SK-N-MC (cell line): ENCODE data around the gene UBE2D1.

ENCODE experiments used
- EZH2 ChIP-seq: fragments of 200-600 bp; sonication (generic); IDR thresholded peaks from one replicate; pipeline ENCODE4 v1.6.1; 2017; ENCODE audit warnings: antibody characterized with exemption
- FOXP2 ChIP-seq: optimal IDR thresholded peaks from 2 replicates; pipeline ENCODE3; 2011; ENCODE audit warnings: mild to moderate bottlenecking, moderate library complexity; ENCODE audit not compliant: insufficient read depth; ENCODE audit errors: extremely low read length, control extremely low read depth
- POLR2AphosphoS5 ChIP-seq: IDR thresholded peaks from 2 replicates; pipeline ENCODE4 v1.6.1; 2012; ENCODE audit warnings: mild to moderate bottlenecking, low read depth, low read length, borderline replicate concordance

DNA sequence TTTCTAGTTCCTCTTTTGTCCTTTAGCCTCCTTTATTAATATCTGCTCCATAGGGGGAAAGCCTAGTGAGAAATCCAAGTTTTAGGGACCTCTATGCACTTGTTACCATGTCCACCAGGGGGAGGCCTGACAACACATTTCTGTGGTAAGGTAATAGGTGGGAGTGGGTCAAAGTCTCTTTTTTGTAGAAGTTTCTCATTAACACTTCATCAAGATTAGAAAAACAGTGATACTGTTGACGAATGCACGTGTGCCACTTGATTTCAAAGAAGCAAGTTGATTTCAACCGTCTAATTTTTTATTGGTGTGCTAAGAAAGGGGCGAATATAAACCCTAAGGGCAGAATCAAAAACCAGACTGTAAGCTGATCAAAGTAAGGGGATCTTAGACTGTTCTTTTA is 35.2 kb upstream of the UBE2D1 start:
- TF ChIP-seq POLR2AphosphoS5: no peak
- no peak for TF ChIP-seq FOXP2
- no peak for TF ChIP-seq EZH2
